Peyer's patch (tissue), 4 donors: Measurements from ENCODE around the gene ETHE1.

Source experiments
- POLR2A ChIP-seq, 2 donors: fragments of 450-650 bp; IDR thresholded peaks; one replicate each; pipeline ENCODE4 v1.5.1; 2017; ENCODE audit warnings: antibody characterized with exemption in 2 of 2, mild to moderate bottlenecking in 2 of 2, moderate library complexity in 2 of 2
- TF ChIP-seq, protein P1 (sequence below), 6 experiments: fragments of 450-650 bp in 4 of 6; fragments of 200-600 bp in 2 of 6; sonication (generic) in 1 of 6; IDR thresholded peaks; one replicate each; pipeline ENCODE4 v1.5.1; 2017 to 2019; ENCODE audit warnings: antibody characterized with exemption in 6 of 6, mild to moderate bottlenecking in 3 of 6, moderate library complexity in 1 of 6

GRCh38 chr19:43496960-43497359 lies 30.0 kb downstream of the ETHE1 start:
- TF ChIP-seq, protein P1, sequence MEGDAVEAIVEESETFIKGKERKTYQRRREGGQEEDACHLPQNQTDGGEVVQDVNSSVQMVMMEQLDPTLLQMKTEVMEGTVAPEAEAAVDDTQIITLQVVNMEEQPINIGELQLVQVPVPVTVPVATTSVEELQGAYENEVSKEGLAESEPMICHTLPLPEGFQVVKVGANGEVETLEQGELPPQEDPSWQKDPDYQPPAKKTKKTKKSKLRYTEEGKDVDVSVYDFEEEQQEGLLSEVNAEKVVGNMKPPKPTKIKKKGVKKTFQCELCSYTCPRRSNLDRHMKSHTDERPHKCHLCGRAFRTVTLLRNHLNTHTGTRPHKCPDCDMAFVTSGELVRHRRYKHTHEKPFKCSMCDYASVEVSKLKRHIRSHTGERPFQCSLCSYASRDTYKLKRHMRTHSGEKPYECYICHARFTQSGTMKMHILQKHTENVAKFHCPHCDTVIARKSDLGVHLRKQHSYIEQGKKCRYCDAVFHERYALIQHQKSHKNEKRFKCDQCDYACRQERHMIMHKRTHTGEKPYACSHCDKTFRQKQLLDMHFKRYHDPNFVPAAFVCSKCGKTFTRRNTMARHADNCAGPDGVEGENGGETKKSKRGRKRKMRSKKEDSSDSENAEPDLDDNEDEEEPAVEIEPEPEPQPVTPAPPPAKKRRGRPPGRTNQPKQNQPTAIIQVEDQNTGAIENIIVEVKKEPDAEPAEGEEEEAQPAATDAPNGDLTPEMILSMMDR (IDR thresholded peaks at IDR 0.05): no peak
- TF ChIP-seq POLR2A (IDR thresholded peaks at IDR 0.05): no peak
